Prostate gland (tissue), 2 donors: Measurements from ENCODE around the gene FUBP3. TPM values are rescaled to one million over a fixed set of nuclear protein-coding genes. Genes with fewer than 3 reads are reported as not detected.

Source experiments
- DNase-seq: peaks from one replicate; pipeline ENCODE4 v3.0.0-alpha.2; 2019; ENCODE audit warnings: low spot score
- H3K27ac ChIP-seq, 2 donors: fragments of 200-600 bp; sonication (generic); 2 replicates each; pipeline ENCODE4 v1.5.1; 2017 to 2019
- H3K27me3 ChIP-seq: fragments of 200-600 bp; sonication (generic); replicated peaks from 2 replicates; pipeline ENCODE4 v1.5.1; 2019; ENCODE audit not compliant: insufficient read depth
- H3K36me3 ChIP-seq, 2 donors: fragments of 200-600 bp; sonication (generic); 1 replicate in 1 of 2; 2 replicates in 1 of 2; pipeline versions ENCODE4 v1.5.1 to v1.8.1; 2017 to 2019
- H3K4me1 ChIP-seq: fragments of 200-600 bp; sonication (generic); replicated peaks from 2 replicates; pipeline ENCODE4 v1.5.1; 2019
- H3K4me3 ChIP-seq, 2 donors: fragments of 200-600 bp; sonication (generic); 2 replicates each; pipeline ENCODE4 v1.5.1; 2017 to 2019
- H3K9me3 ChIP-seq: fragments of 200-600 bp; sonication (generic); 2 replicates; pipeline ENCODE4 v1.5.1; 2017
- CTCF ChIP-seq, 4 experiments: fragments of 200-600 bp in 2 of 4; fragments of 450-650 bp in 2 of 4; sonication (generic) in 2 of 4; IDR thresholded peaks; 1 replicate in 3 of 4; 2 replicates in 1 of 4; pipeline ENCODE4 v1.5.1; 2016 to 2019; ENCODE audit warnings: antibody characterized with exemption in 4 of 4, mild to moderate bottlenecking in 2 of 4, moderate library complexity in 2 of 4
- POLR2A ChIP-seq: fragments of 450-650 bp; IDR thresholded peaks from one replicate; pipeline ENCODE4 v1.6.1; 2016; ENCODE audit warnings: antibody characterized with exemption, mild to moderate bottlenecking
- POLR2AphosphoS5 ChIP-seq: sonication (generic); formaldehyde crosslinking; IDR thresholded peaks from one replicate; pipeline ENCODE4 v1.6.1; 2017; ENCODE audit warnings: antibody characterized with exemption
- whole genome bisulfite sequencing: methylation state at CpG from one replicate; pipeline ENCODE4 v1.1.5; 2018; 5-methylcytosine and 5-hydroxymethylcytosine counted together
- intact Hi-C: fragments of 100-400 bp; cut with DNase I; formaldehyde crosslinking; loops from one replicate; pipeline ENCODE4 v1.14.2; 2022
- total RNA-seq, 2 donors: library from RNA; depleted of rRNA; stranded (reverse); fragments of >200 nt; gene quantifications; one replicate each; pipeline ENCODE4 v1.1.0, GENCODE V29; 2016

FUBP3 gene
- total RNA-seq, 2 donors from 2014 or later = 40.4 to 111 TPM

GRCh38 chr9:130675396-130675795, 96.0 kb downstream of the FUBP3 start:
- intact Hi-C loops = no loop called here
- TF ChIP-seq CTCF (IDR thresholded peaks at IDR 0.05) = no peak
- TF ChIP-seq POLR2A = no peak
- no peak for TF ChIP-seq POLR2AphosphoS5
- Histone ChIP-seq H3K36me3 (no peaks in the 10 kb centered on the region), H3K9me3 (no peaks in the 10 kb centered on the region), H3K4me1 (no peaks in the 10 kb centered on the region), H3K27ac (no peak overlapping the region), H3K4me3 (no peak overlapping the region), H3K27me3 (no peaks in the 10 kb centered on the region)
- 75% methylated on average over 13 of the region's 13 CpGs for WGBS
- DNase-seq = no peak

DNA sequence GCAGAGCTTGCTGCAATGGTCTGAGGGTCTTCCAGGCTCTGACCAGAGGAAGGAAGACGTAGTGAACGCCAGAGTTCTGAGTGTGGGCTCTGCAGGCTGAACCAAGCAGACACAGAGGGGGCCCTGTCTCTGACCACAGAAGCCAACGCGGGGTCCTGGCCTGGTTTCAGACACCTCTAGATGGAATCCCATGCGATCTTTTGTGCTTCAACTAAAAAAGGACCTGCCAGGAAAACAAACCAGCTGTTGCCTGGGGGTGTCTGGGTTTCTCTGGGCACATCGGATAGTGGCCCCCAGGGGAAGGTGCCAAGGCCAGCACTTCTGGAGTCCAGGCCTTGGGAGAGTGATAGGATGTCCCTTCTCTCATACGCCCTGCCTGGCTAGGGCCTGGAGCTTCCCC, 97.9 kb downstream of the FUBP3 start:
- DNase-seq = no peak

DNA sequence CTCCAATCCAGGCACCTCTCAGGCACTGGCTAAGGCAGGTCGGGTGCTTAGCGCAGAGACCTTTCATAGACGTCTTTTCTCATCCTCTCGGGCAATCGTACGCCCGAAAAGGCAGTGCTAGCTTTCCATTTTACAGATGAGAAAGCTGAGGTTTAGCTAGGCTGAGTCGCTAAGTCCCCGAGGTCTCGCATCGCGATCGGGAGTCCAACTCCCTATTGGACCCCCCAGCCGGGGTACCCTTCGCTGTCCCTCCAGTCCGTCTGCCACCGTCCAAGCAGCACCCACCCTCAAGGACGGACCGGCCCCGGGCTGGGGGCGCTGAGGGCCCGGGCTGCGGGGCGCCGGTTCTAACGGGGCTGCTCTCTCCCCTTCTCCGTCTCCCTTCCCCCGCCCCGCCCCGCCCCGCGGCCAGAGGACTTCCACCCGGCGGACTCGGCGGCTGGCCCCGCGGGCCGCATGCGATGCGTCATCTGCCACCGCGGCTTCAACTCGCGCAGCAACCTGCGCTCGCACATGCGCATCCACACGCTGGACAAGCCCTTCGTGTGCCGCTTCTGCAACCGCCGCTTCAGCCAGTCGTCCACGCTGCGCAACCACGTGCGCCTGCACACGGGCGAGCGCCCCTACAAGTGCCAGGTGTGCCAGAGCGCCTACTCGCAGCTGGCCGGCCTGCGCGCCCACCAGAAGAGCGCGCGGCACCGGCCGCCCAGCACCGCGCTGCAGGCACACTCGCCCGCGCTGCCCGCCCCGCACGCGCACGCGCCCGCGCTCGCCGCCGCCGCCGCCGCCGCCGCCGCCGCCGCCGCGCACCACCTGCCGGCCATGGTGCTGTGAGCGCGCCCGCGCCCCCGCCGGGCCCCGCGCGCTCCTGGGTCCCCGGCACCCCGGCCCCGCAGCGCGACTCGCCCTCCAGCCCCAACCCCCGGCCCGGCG, 101.7 kb downstream of the FUBP3 start:
- intact Hi-C loops = loop anchor here (5.0 to 10.0 kb wide), 2 partner anchors 106 to 574 kb away; partner anchors contain the start of gene FUBP3
- peak overlapping the region; percentile 36 to 46 for H3K4me3 ChIP-seq
- TF ChIP-seq CTCF (IDR thresholded peaks at IDR 0.05) (no peak), POLR2A (no peak), POLR2AphosphoS5 (no peak)
- H3K36me3 ChIP-seq = no peaks in the 10 kb centered on the region
- H3K9me3 ChIP-seq = no peaks in the 10 kb centered on the region
- no peaks in the 10 kb centered on the region for H3K27me3 ChIP-seq
- DNase-seq = peak; percentile 41
- peaks cover 5% of the 10 kb centered on the region for H3K4me1 ChIP-seq
- WGBS = 3% methylated on average over 76 of the region's 116 CpGs
- no peak overlapping the region for H3K27ac ChIP-seq

More for the DNA sequence above, 97.9 kb downstream of the FUBP3 start:
- H3K36me3 ChIP-seq = no peaks in the 10 kb centered on the region
- H3K4me1 ChIP-seq = peaks cover 5% of the 10 kb centered on the region
- no peak overlapping the region for H3K27ac ChIP-seq
- H3K27me3 ChIP-seq = no peaks in the 10 kb centered on the region
- WGBS = 78% methylated on average over 7 of the region's 7 CpGs
- intact Hi-C loops = no loop called here
- no peak overlapping the region for H3K4me3 ChIP-seq
- no peaks in the 10 kb centered on the region for H3K9me3 ChIP-seq
- TF ChIP-seq CTCF (IDR thresholded peaks at IDR 0.05) (no peak), POLR2A (no peak), POLR2AphosphoS5 (no peak)

DNA sequence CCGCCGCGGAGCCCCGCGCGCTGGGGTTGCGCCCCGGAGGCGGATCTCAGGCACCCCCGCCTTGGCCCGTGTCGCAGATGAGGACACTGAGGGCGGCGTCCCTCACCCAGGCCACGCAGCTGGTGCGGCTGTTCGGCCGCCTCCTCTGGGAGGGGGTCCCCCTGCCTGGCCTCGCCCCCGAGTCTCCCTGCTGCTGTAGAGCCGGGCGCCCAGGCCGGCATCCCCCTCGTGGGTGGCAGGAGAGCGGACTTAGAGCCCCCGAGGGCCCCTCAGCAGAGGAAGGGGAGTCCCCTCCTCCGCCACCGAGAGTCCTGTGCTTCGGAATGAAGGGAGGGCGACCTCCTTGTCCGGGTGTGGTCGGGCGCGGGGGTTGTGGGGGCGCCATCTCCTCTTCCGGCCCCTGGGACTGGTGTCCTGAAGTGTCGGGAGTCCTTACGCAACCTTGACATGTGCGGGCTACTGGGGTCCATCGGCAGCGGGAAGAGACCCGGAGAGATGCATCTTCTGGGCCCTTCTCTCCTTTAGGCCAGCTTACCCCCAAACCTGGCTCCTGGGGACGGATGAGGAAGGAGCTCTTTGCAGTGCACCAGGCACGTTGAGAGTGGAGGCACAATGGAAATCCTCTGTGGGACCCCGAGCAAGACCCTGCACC, 102.5 kb downstream of the FUBP3 start:
- intact Hi-C loops = loop anchor here (1.0 to 10.0 kb wide), 3 partner anchors 107 to 575 kb away; partner anchors contain the start of gene FUBP3
- H3K4me1 ChIP-seq = peaks cover 5% of the 10 kb centered on the region
- no peak for DNase-seq
- 2% methylated on average over 43 of the region's 45 CpGs for WGBS
- H3K36me3 ChIP-seq = no peaks in the 10 kb centered on the region
- H3K27me3 ChIP-seq = no peaks in the 10 kb centered on the region
- no peaks in the 10 kb centered on the region for H3K9me3 ChIP-seq
- no peak overlapping the region for H3K27ac ChIP-seq
- peak overlapping the region; percentile 34 to 46 for H3K4me3 ChIP-seq
- TF ChIP-seq POLR2AphosphoS5 (no peak), POLR2A (no peak), CTCF (IDR thresholded peaks at IDR 0.05) (no peak)
